ENCODE measurements around the gene LIN54. TPM values are rescaled to one million over a fixed set of nuclear protein-coding genes. Genes with fewer than 3 reads are reported as not detected.
A peak's percentile ranks its signal among the peaks of the same experiment; 100 is the strongest.

LIN54 gene
- total and polyA plus RNA-seq, 2 of the 13 experiments (the other 11 are each of a cell fraction or from before 2014, with no cell fraction given), result 25.2 to 32.9 TPM

GRCh38 chr4:82890901-82891706 is 119.5 kb downstream of the LIN54 start, which contains the start of gene SEC31A (continued):
- TF ChIP-seq, protein P1, sequence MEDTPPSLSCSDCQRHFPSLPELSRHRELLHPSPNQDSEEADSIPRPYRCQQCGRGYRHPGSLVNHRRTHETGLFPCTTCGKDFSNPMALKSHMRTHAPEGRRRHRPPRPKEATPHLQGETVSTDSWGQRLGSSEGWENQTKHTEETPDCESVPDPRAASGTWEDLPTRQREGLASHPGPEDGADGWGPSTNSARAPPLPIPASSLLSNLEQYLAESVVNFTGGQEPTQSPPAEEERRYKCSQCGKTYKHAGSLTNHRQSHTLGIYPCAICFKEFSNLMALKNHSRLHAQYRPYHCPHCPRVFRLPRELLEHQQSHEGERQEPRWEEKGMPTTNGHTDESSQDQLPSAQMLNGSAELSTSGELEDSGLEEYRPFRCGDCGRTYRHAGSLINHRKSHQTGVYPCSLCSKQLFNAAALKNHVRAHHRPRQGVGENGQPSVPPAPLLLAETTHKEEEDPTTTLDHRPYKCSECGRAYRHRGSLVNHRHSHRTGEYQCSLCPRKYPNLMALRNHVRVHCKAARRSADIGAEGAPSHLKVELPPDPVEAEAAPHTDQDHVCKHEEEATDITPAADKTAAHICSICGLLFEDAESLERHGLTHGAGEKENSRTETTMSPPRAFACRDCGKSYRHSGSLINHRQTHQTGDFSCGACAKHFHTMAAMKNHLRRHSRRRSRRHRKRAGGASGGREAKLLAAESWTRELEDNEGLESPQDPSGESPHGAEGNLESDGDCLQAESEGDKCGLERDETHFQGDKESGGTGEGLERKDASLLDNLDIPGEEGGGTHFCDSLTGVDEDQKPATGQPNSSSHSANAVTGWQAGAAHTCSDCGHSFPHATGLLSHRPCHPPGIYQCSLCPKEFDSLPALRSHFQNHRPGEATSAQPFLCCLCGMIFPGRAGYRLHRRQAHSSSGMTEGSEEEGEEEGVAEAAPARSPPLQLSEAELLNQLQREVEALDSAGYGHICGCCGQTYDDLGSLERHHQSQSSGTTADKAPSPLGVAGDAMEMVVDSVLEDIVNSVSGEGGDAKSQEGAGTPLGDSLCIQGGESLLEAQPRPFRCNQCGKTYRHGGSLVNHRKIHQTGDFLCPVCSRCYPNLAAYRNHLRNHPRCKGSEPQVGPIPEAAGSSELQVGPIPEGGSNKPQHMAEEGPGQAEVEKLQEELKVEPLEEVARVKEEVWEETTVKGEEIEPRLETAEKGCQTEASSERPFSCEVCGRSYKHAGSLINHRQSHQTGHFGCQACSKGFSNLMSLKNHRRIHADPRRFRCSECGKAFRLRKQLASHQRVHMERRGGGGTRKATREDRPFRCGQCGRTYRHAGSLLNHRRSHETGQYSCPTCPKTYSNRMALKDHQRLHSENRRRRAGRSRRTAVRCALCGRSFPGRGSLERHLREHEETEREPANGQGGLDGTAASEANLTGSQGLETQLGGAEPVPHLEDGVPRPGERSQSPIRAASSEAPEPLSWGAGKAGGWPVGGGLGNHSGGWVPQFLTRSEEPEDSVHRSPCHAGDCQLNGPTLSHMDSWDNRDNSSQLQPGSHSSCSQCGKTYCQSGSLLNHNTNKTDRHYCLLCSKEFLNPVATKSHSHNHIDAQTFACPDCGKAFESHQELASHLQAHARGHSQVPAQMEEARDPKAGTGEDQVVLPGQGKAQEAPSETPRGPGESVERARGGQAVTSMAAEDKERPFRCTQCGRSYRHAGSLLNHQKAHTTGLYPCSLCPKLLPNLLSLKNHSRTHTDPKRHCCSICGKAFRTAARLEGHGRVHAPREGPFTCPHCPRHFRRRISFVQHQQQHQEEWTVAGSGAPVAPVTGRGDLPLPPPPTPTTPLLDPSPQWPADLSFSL (CRISPR knock-in tag; IDR thresholded peaks at IDR 0.05), result peak; percentile 6; the same call in 1 of the 2 replicates
- TF ChIP-seq SP1 (IDR thresholded peaks at IDR 0.05) (no peak), SP1 (CRISPR knock-in tag; IDR thresholded peaks at IDR 0.05) (peak; percentile 98), U2AF2 (IDR thresholded peaks at IDR 0.05; ENCODE audit: low read depth, low read length) (0 out of 2 replicates have a peak, but pooled peaks have one; percentile 43), EEA1 (CRISPR knock-in tag; IDR thresholded peaks at IDR 0.05; ENCODE audit: borderline replicate concordance) (0 out of 2 replicates have a peak, but pooled peaks have one; percentile 74), ZFP41 (CRISPR knock-in tag; IDR thresholded peaks at IDR 0.05; ENCODE audit: borderline replicate concordance) (no peak), SAFB2 (CRISPR knock-in tag; IDR thresholded peaks at IDR 0.05; ENCODE audit: borderline replicate concordance, low read depth) (peak; percentile 97), HNF4A (CRISPR knock-in tag; IDR thresholded peaks at IDR 0.05) (peak; percentile 51), ARHGAP35 (CRISPR knock-in tag; IDR thresholded peaks at IDR 0.05; ENCODE audit: borderline replicate concordance) (no peak), ZNF878 (CRISPR knock-in tag; IDR thresholded peaks at IDR 0.05) (peak; percentile 84; the same call in 1 of the 2 replicates), PAWR (CRISPR knock-in tag; IDR thresholded peaks at IDR 0.05; ENCODE audit: borderline replicate concordance) (peak; percentile 53), FUBP1 (CRISPR knock-in tag; IDR thresholded peaks at IDR 0.05; ENCODE audit: borderline replicate concordance) (no peak)
- TF ChIP-seq, protein P2, sequence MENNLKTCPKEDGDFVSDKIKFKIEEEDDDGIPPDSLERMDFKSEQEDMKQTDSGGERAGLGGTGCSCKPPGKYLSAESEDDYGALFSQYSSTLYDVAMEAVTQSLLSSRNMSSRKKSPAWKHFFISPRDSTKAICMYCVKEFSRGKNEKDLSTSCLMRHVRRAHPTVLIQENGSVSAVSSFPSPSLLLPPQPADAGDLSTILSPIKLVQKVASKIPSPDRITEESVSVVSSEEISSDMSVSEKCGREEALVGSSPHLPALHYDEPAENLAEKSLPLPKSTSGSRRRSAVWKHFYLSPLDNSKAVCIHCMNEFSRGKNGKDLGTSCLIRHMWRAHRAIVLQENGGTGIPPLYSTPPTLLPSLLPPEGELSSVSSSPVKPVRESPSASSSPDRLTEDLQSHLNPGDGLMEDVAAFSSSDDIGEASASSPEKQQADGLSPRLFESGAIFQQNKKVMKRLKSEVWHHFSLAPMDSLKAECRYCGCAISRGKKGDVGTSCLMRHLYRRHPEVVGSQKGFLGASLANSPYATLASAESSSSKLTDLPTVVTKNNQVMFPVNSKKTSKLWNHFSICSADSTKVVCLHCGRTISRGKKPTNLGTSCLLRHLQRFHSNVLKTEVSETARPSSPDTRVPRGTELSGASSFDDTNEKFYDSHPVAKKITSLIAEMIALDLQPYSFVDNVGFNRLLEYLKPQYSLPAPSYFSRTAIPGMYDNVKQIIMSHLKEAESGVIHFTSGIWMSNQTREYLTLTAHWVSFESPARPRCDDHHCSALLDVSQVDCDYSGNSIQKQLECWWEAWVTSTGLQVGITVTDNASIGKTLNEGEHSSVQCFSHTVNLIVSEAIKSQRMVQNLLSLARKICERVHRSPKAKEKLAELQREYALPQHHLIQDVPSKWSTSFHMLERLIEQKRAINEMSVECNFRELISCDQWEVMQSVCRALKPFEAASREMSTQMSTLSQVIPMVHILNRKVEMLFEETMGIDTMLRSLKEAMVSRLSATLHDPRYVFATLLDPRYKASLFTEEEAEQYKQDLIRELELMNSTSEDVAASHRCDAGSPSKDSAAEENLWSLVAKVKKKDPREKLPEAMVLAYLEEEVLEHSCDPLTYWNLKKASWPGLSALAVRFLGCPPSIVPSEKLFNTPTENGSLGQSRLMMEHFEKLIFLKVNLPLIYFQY (CRISPR knock-in tag; IDR thresholded peaks at IDR 0.05; ENCODE audit: borderline replicate concordance), result 0 out of 2 replicates have a peak, but pooled peaks have one; percentile 20
- TF ChIP-seq, protein P3, sequence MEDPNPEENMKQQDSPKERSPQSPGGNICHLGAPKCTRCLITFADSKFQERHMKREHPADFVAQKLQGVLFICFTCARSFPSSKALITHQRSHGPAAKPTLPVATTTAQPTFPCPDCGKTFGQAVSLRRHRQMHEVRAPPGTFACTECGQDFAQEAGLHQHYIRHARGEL (CRISPR knock-in tag; IDR thresholded peaks at IDR 0.05), result peak; percentile 78; the same call in 1 of the 2 replicates
